Activated B cell treated with CpG ODN at 0.5 μM for 24 hours (primary cell): ENCODE data around the gene EXT2. TPM values are rescaled to one million over a fixed set of nuclear protein-coding genes. Genes with fewer than 3 reads are reported as not detected.

Experiments
- ATAC-seq: fragments of 200-7000 bp; cut with Tn5 transposase; one replicate; pipeline ENCODE4 v1.10.0; 2021; ENCODE audit warnings: low read depth, mild to moderate bottlenecking, moderate library complexity
- CTCF ChIA-PET: fragments of 350-600 bp; sonication (Branson Sonifier 250); formaldehyde crosslinking; loops from one replicate; lab custom pipeline; 2021; ENCODE audit warnings: antibody characterized with exemption; lab: Charles Lee
- POLR2A ChIA-PET: fragments of 350-600 bp; sonication (Branson Sonifier 250); formaldehyde crosslinking; loops from one replicate; lab custom pipeline; 2021; ENCODE audit warnings: antibody characterized with exemption; lab: Charles Lee
- DNase-seq: peaks from one replicate; pipeline ENCODE4 v3.0.0; 2022
- H3K27ac Mint-ChIP-seq: one replicate; pipeline ENCODE4 v1.8.0; 2020; ENCODE audit warnings: mixed read lengths
- H3K27me3 Mint-ChIP-seq: one replicate; pipeline ENCODE4 v1.8.0; 2021; ENCODE audit warnings: mixed read lengths
- H3K36me3 Mint-ChIP-seq: one replicate; pipeline ENCODE4 v1.8.0; 2021; ENCODE audit warnings: low read depth, mixed read lengths
- H3K4me1 Mint-ChIP-seq: one replicate; pipeline ENCODE4 v1.8.0; 2021; ENCODE audit warnings: mixed read lengths
- H3K4me3 Mint-ChIP-seq: one replicate; pipeline ENCODE4 v1.8.0; 2020; ENCODE audit warnings: mild to moderate bottlenecking, mixed read lengths
- H3K9me3 Mint-ChIP-seq: one replicate; pipeline ENCODE4 v1.8.0; 2020; ENCODE audit warnings: mixed read lengths
- intact Hi-C: fragments of 100-400 bp; cut with micrococcal nuclease; formaldehyde crosslinking; loops from one replicate; pipeline ENCODE4 v1.15.1; 2024
- total RNA-seq: library from RNA; stranded (reverse); gene quantifications from 2 replicates; pipeline ENCODE4 v1.2.3, GENCODE V29; 2022
- TF ChIP-seq, protein P1 (sequence below): fragments of 200-600 bp; IDR thresholded peaks from one replicate; pipeline ENCODE4 v1.8.0; 2022; ENCODE audit warnings: antibody characterized with exemption, mild to moderate bottlenecking

EXT2 gene
- total RNA-seq, 1 donor from 2014 or later, result 22.1 TPM

DNA sequence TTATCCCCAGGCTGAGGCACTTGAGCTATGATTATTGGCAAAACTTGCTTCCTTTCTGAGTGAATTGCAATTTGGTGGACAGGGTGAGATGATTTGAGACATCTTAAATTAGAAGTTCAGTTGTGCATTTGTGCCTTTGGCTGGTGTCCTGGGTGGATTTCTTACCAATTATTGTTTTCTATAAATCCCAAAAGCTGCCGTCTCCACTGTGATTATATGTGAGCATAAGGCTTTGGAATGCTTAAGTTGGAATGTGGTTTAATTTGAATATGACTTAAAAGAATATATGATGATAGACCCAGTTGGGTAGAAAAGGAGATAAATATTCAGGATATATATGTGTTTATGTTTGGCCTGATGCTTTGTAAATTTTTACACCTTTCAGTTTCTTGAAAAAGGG, 70.0 kb downstream of the EXT2 start:
- intact Hi-C loops, result no loop called here
- POLR2A ChIA-PET, result no interaction called here
- DNase-seq (no peak), ATAC-seq (no peak)
- H3K27me3 Mint-ChIP-seq, result no peaks in the 10 kb centered on the region
- TF ChIP-seq, protein P1, sequence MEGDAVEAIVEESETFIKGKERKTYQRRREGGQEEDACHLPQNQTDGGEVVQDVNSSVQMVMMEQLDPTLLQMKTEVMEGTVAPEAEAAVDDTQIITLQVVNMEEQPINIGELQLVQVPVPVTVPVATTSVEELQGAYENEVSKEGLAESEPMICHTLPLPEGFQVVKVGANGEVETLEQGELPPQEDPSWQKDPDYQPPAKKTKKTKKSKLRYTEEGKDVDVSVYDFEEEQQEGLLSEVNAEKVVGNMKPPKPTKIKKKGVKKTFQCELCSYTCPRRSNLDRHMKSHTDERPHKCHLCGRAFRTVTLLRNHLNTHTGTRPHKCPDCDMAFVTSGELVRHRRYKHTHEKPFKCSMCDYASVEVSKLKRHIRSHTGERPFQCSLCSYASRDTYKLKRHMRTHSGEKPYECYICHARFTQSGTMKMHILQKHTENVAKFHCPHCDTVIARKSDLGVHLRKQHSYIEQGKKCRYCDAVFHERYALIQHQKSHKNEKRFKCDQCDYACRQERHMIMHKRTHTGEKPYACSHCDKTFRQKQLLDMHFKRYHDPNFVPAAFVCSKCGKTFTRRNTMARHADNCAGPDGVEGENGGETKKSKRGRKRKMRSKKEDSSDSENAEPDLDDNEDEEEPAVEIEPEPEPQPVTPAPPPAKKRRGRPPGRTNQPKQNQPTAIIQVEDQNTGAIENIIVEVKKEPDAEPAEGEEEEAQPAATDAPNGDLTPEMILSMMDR, result no peak
- H3K36me3 Mint-ChIP-seq, result peaks cover 5% of the 10 kb centered on the region
- H3K27ac Mint-ChIP-seq, result no peak overlapping the region
- no peaks in the 10 kb centered on the region for H3K9me3 Mint-ChIP-seq
- H3K4me3 Mint-ChIP-seq, result no peak overlapping the region
- peaks cover 6% of the 10 kb centered on the region for H3K4me1 Mint-ChIP-seq
- CTCF ChIA-PET, result no interaction called here

GRCh38 chr11:44167046-44167445, 71.6 kb downstream of the EXT2 start:
- Mint-ChIP-seq H3K27ac (no peak overlapping the region), H3K36me3 (peaks cover 16% of the 10 kb centered on the region), H3K4me3 (no peak overlapping the region), H3K9me3 (no peaks in the 10 kb centered on the region), H3K27me3 (no peaks in the 10 kb centered on the region), H3K4me1 (peaks cover 3% of the 10 kb centered on the region)
- ATAC-seq (no peak), DNase-seq (no peak)
- CTCF ChIA-PET, result no interaction called here
- TF ChIP-seq, protein P1, result no peak
- intact Hi-C loops, result no loop called here
- POLR2A ChIA-PET, result no interaction called here

DNA sequence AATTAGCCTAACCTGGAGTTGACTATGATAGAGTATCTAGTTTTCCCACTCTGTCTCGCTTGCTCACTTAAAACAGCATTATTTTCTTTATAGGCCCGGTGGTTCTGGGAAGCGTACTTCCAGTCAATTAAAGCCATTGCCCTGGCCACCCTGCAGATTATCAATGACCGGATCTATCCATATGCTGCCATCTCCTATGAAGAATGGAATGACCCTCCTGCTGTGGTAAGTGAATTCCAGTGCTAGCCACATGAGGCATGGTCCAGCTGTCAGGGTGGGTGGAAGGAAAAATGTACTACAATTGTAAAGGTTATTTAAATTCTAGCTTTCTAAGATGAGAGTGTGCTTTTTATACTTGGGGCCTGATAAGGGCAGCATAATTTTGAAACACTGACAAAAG, 76.0 kb downstream of the EXT2 start:
- ChIA-PET POLR2A (no interaction called here), CTCF (no interaction called here)
- intact Hi-C loops, result no loop called here

GRCh38 chr11:44172966-44173365, 77.5 kb downstream of the EXT2 start:
- DNase-seq, result no peak
- CTCF ChIA-PET, result no interaction called here
- Mint-ChIP-seq H3K36me3 (peaks cover 35% of the 10 kb centered on the region), H3K4me3 (no peak overlapping the region), H3K27ac (no peak overlapping the region), H3K9me3 (no peaks in the 10 kb centered on the region), H3K4me1 (no peaks in the 10 kb centered on the region), H3K27me3 (no peaks in the 10 kb centered on the region)
- POLR2A ChIA-PET, result no interaction called here
- intact Hi-C loops, result no loop called here
- TF ChIP-seq, protein P1, result no peak
- no peak for ATAC-seq

More for the DNA sequence above, 76.0 kb downstream of the EXT2 start:
- Mint-ChIP-seq H3K9me3 (no peaks in the 10 kb centered on the region), H3K4me1 (no peaks in the 10 kb centered on the region), H3K36me3 (peaks cover 35% of the 10 kb centered on the region), H3K4me3 (no peak overlapping the region), H3K27me3 (no peaks in the 10 kb centered on the region), H3K27ac (no peak overlapping the region)
- DNase-seq (no peak), ATAC-seq (no peak)
- TF ChIP-seq, protein P1, result no peak

- intact Hi-C loops, result no loop called here
- Mint-ChIP-seq H3K9me3 (no peaks in the 10 kb centered on the region), H3K4me1 (no peaks in the 10 kb centered on the region), H3K36me3 (peaks cover 38% of the 10 kb centered on the region), H3K27me3 (no peaks in the 10 kb centered on the region), H3K27ac (no peak overlapping the region), H3K4me3 (no peak overlapping the region)
- DNase-seq (no peak), ATAC-seq (no peak)
- POLR2A ChIA-PET, result no interaction called here
- CTCF ChIA-PET, result no interaction called here
- TF ChIP-seq, protein P1, result no peak
Observed at GRCh38 chr11:44174842-44175241, 79.4 kb downstream of the EXT2 start.
